ENCODE results near the gene TP53BP1.
A peak's percentile ranks its signal among the peaks of the same experiment; 100 is the strongest.

Gene TP53BP1

DNA sequence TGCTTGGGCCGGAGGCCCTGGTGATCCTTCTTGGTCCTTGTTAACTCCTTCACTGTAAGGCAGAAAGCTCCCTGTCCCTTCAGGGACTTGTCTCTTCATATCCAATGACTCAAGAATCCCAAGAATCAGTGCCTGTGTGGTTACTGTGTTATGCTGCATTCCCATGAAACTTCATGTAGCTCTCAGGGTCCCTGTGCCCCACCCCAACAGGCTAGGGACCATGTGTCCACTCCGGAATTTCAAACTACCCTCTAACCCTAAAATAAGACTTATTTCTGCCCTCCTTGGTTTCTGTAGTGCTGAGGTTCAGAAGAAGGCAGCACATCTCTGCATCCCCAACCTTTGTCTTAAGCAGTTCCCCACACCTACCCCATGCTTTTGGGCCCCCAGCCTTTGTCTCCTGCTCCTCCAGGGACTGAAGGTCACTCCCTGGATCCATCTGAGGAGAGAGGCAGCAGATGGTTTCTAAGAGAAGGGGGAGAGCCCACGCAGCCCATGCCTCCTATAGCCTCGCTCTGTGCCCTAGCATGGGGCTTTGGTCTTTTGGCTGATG lies 23.9 kb upstream of the TP53BP1 start:
- H3K4me2 ChIP-seq (ENCODE audit: low read depth, low read length, poor library complexity, severe bottlenecking) = peak overlapping the region; percentile 90
- no peaks in the 10 kb centered on the region for H3K27me3 ChIP-seq (ENCODE audit: insufficient read depth, low read length, poor library complexity, severe bottlenecking)
- H2AFZ ChIP-seq (ENCODE audit: low read length) = peak overlapping the region; percentile 66
- no peaks in the 10 kb centered on the region for H3F3A ChIP-seq (ENCODE audit: low read depth)
- TF ChIP-seq EZH2phosphoT487 (IDR thresholded peaks at IDR 0.05; ENCODE audit: borderline replicate concordance) = no peak
- TF ChIP-seq, protein P1, sequence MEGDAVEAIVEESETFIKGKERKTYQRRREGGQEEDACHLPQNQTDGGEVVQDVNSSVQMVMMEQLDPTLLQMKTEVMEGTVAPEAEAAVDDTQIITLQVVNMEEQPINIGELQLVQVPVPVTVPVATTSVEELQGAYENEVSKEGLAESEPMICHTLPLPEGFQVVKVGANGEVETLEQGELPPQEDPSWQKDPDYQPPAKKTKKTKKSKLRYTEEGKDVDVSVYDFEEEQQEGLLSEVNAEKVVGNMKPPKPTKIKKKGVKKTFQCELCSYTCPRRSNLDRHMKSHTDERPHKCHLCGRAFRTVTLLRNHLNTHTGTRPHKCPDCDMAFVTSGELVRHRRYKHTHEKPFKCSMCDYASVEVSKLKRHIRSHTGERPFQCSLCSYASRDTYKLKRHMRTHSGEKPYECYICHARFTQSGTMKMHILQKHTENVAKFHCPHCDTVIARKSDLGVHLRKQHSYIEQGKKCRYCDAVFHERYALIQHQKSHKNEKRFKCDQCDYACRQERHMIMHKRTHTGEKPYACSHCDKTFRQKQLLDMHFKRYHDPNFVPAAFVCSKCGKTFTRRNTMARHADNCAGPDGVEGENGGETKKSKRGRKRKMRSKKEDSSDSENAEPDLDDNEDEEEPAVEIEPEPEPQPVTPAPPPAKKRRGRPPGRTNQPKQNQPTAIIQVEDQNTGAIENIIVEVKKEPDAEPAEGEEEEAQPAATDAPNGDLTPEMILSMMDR (conservative IDR thresholded peaks at IDR 0.05; ENCODE audit: low read length) = no peak
- no peaks in the 10 kb centered on the region for H3K9me2 ChIP-seq (replicated peaks; ENCODE audit: low read depth, low read length)
- H3K9ac ChIP-seq (ENCODE audit: low read depth, low read length, poor library complexity, severe bottlenecking) = peak overlapping the region; percentile 44
- H3K4me3 ChIP-seq (ENCODE audit: low read length, poor library complexity, severe bottlenecking) = peak overlapping the region; percentile 56
- H3K36me3 ChIP-seq (ENCODE audit: insufficient read depth, low read length) = no peaks in the 10 kb centered on the region; the same call in 1 of the 2 replicates
- H3K79me2 ChIP-seq (ENCODE audit: insufficient read depth, low read length) = no peaks in the 10 kb centered on the region
- peaks cover 57% of the 10 kb centered on the region for H3K4me1 ChIP-seq (ENCODE audit: insufficient read depth, low read length, poor library complexity, severe bottlenecking)
- no peaks in the 10 kb centered on the region for H3K9me3 ChIP-seq (ENCODE audit: insufficient read depth, low read depth, low read length)
- H4K20me1 ChIP-seq (ENCODE audit: insufficient read depth, low read length, poor library complexity, severe bottlenecking) = no peaks in the 10 kb centered on the region

DNA sequence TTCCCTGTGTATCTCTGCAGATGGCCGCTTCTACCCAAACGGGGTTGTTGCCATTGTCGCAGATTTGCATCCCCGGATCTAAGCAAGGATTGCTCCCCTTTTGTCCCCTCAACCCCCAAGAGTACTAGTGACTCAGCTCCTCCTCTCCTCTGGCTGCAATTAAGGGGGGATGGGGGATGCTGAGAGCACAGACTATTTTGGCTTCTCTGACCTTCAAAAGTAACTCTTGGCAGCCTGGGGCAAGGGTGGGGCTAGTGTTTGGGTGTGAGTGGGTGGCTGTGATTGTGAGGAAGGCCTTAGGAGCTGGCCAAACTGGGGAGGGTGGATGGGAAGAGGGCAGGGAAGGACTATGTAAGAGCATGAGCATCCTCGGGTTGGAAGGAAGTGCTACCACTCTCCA lies 23.2 kb upstream of the TP53BP1 start:
- H3K4me3 ChIP-seq (ENCODE audit: low read length, poor library complexity, severe bottlenecking) = no peak overlapping the region
- no peaks in the 10 kb centered on the region for H3K27me3 ChIP-seq (ENCODE audit: insufficient read depth, low read length, poor library complexity, severe bottlenecking)
- TF ChIP-seq, protein P1 (conservative IDR thresholded peaks at IDR 0.05; ENCODE audit: low read length) = no peak
- no peak for TF ChIP-seq EZH2phosphoT487 (IDR thresholded peaks at IDR 0.05; ENCODE audit: borderline replicate concordance)
- H3K9ac ChIP-seq (ENCODE audit: low read depth, low read length, poor library complexity, severe bottlenecking) = no peak overlapping the region
- no peaks in the 10 kb centered on the region for H3K9me3 ChIP-seq (ENCODE audit: insufficient read depth, low read depth, low read length)
- H3K9me2 ChIP-seq (replicated peaks; ENCODE audit: low read depth, low read length) = no peaks in the 10 kb centered on the region
- no peak overlapping the region for H2AFZ ChIP-seq (ENCODE audit: low read length)
- no peaks in the 10 kb centered on the region for H3K36me3 ChIP-seq (ENCODE audit: insufficient read depth, low read length)
- no peaks in the 10 kb centered on the region for H3K79me2 ChIP-seq (ENCODE audit: insufficient read depth, low read length)
- H3K4me1 ChIP-seq (ENCODE audit: insufficient read depth, low read length, poor library complexity, severe bottlenecking) = peaks cover 64% of the 10 kb centered on the region
- H4K20me1 ChIP-seq (ENCODE audit: insufficient read depth, low read length, poor library complexity, severe bottlenecking) = no peaks in the 10 kb centered on the region
- H3K4me2 ChIP-seq (ENCODE audit: low read depth, low read length, poor library complexity, severe bottlenecking) = no peak overlapping the region
- H3F3A ChIP-seq (ENCODE audit: low read depth) = no peaks in the 10 kb centered on the region

DNA sequence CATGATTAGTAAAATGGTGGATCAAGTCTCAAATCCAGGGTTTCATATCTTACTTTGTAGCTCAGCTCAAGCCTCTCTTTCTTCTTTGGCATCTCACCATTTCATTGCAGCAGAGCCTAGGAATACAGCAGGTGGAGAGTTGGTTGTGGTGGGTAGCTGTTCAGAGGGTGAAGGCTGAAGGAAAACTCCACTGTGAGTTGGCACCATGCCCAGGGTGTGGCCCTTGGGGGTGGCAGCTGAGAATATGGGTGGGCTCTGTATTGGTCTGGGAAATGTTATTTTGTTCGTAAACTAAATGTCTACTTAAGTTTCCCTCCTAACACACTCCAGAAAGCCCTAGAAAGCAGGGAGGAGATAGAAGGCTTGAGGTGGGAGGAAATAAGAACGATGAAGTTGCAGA lies 22.8 kb upstream of the TP53BP1 start:
- H3K4me2 ChIP-seq (ENCODE audit: low read depth, low read length, poor library complexity, severe bottlenecking) = no peak overlapping the region
- no peak overlapping the region for H3K4me3 ChIP-seq (ENCODE audit: low read length, poor library complexity, severe bottlenecking)
- H4K20me1 ChIP-seq (ENCODE audit: insufficient read depth, low read length, poor library complexity, severe bottlenecking) = no peaks in the 10 kb centered on the region
- no peak for TF ChIP-seq EZH2phosphoT487 (IDR thresholded peaks at IDR 0.05; ENCODE audit: borderline replicate concordance)
- TF ChIP-seq, protein P1 (conservative IDR thresholded peaks at IDR 0.05; ENCODE audit: low read length) = no peak
- no peaks in the 10 kb centered on the region for H3K36me3 ChIP-seq (ENCODE audit: insufficient read depth, low read length)
- H3K9me3 ChIP-seq (ENCODE audit: insufficient read depth, low read depth, low read length) = no peaks in the 10 kb centered on the region
- no peak overlapping the region for H2AFZ ChIP-seq (ENCODE audit: low read length)
- H3K9me2 ChIP-seq (replicated peaks; ENCODE audit: low read depth, low read length) = no peaks in the 10 kb centered on the region
- H3K79me2 ChIP-seq (ENCODE audit: insufficient read depth, low read length) = no peaks in the 10 kb centered on the region
- peaks cover 66% of the 10 kb centered on the region for H3K4me1 ChIP-seq (ENCODE audit: insufficient read depth, low read length, poor library complexity, severe bottlenecking)
- H3K9ac ChIP-seq (ENCODE audit: low read depth, low read length, poor library complexity, severe bottlenecking) = no peak overlapping the region
- no peaks in the 10 kb centered on the region for H3K27me3 ChIP-seq (ENCODE audit: insufficient read depth, low read length, poor library complexity, severe bottlenecking)
- no peaks in the 10 kb centered on the region for H3F3A ChIP-seq (ENCODE audit: low read depth)
